ENCODE measurements around the gene C11orf98. TPM values are rescaled to one million over a fixed set of nuclear protein-coding genes. Genes with fewer than 3 reads are reported as not detected.

The C11orf98 gene
- total RNA-seq, 1 donor from 2014 or later = 60.1 TPM

DNA sequence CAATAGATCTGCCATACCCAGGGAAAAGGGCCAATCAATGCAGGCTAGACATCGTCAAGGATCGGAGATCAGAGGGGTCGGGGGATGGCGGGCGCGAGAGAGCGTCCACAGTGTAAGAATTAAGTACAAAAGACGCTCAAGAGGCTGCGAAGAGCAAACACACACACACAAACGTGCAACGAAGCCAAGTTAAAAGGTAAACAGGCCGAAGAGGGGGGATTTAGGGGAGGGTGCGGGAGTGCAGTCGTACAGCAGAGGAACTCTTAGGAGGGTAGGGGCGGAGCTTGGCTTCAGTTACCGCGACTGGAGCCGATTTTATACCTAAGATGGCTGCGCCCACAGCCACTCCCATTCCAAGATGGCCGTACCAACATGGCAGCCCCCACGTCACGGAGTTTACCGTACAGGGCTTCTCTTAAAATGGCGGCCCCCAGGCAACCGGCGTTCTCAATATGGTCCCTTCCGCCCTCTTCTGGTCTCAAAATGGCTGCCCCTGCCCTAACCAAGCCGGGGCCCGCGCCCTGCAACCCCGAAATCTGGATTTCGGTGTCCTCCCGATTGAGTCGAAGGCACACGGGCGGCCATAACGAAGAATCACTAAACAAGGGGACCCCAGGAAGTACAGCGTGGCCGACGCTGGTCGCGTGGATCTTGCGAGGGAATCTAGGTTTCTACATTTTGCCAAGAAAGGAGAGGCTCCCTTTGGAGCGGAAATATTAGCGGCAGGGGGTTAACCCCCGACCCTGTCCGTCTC, 44.4 kb upstream of the C11orf98 start:
- peak overlapping the region; percentile 92 for H3K4me3 Mint-ChIP-seq (ENCODE audit: unreplicated experiment)
- H3K9me3 Mint-ChIP-seq (ENCODE audit: unreplicated experiment) = no peaks in the 10 kb centered on the region
- peak; percentile 88 for DNase-seq (ENCODE audit: low spot score)
- TF ChIP-seq, protein P1, sequence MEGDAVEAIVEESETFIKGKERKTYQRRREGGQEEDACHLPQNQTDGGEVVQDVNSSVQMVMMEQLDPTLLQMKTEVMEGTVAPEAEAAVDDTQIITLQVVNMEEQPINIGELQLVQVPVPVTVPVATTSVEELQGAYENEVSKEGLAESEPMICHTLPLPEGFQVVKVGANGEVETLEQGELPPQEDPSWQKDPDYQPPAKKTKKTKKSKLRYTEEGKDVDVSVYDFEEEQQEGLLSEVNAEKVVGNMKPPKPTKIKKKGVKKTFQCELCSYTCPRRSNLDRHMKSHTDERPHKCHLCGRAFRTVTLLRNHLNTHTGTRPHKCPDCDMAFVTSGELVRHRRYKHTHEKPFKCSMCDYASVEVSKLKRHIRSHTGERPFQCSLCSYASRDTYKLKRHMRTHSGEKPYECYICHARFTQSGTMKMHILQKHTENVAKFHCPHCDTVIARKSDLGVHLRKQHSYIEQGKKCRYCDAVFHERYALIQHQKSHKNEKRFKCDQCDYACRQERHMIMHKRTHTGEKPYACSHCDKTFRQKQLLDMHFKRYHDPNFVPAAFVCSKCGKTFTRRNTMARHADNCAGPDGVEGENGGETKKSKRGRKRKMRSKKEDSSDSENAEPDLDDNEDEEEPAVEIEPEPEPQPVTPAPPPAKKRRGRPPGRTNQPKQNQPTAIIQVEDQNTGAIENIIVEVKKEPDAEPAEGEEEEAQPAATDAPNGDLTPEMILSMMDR (IDR thresholded peaks at IDR 0.05; ENCODE audit: unreplicated experiment) = no peak
- H3K27ac Mint-ChIP-seq (ENCODE audit: unreplicated experiment) = peak overlapping the region; percentile 97
- peaks cover 9% of the 10 kb centered on the region for H3K27me3 Mint-ChIP-seq (ENCODE audit: unreplicated experiment)
- peaks cover 28% of the 10 kb centered on the region for H3K4me1 Mint-ChIP-seq (ENCODE audit: unreplicated experiment)
- H3K36me3 Mint-ChIP-seq (ENCODE audit: low read depth, unreplicated experiment) = peaks cover 28% of the 10 kb centered on the region

DNA sequence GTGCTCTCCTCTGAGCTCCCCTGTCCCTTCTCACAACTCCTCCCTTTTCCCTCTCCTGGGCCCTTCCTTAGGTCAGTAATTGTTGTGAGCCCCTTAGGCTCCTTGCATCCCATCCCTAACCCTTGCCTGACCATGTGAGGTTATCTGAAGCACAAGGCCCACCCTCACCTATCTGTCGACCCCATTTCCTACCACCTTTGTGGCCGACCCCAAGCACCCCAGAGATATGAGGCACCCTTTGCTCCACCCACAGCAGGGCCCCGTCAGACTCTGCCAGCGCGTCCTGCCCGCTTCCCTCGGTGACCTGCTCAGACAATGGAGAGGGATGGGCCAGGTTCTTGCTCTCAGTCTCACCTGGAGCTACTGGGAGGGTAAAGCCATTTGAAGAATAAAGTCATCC, 43.8 kb upstream of the C11orf98 start:
- Mint-ChIP-seq H3K4me3 (ENCODE audit: unreplicated experiment) (peak overlapping the region; percentile 92), H3K36me3 (ENCODE audit: low read depth, unreplicated experiment) (peaks cover 25% of the 10 kb centered on the region), H3K4me1 (ENCODE audit: unreplicated experiment) (peaks cover 28% of the 10 kb centered on the region), H3K9me3 (ENCODE audit: unreplicated experiment) (no peaks in the 10 kb centered on the region), H3K27me3 (ENCODE audit: unreplicated experiment) (peaks cover 9% of the 10 kb centered on the region), H3K27ac (ENCODE audit: unreplicated experiment) (peak overlapping the region; percentile 97)
- TF ChIP-seq, protein P1 (IDR thresholded peaks at IDR 0.05; ENCODE audit: unreplicated experiment) = no peak
- DNase-seq (ENCODE audit: low spot score) = no peak

DNA sequence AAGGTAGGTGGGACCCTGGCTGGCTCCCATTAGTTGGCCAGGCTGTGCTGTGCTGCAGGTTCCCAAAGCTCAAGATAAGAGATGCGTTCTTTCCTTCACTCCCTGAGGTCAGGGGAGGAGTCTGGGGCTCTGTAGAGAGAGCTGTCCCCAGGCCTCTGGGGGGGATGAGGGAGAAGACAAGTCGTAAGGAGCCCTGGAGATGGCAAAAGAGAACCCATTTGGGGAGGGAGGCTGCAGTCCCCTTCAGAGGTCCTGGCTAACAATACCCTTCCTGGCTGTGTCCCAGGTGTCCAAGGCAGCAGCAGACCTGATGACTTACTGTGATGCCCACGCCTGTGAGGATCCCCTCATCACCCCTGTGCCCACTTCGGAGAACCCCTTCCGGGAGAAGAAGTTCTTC, 43.4 kb upstream of the C11orf98 start:
- Mint-ChIP-seq H3K4me1 (ENCODE audit: unreplicated experiment) (peaks cover 28% of the 10 kb centered on the region), H3K36me3 (ENCODE audit: low read depth, unreplicated experiment) (peaks cover 23% of the 10 kb centered on the region), H3K4me3 (ENCODE audit: unreplicated experiment) (peak overlapping the region; percentile 92), H3K27me3 (ENCODE audit: unreplicated experiment) (peaks cover 9% of the 10 kb centered on the region), H3K27ac (ENCODE audit: unreplicated experiment) (peak overlapping the region; percentile 97), H3K9me3 (ENCODE audit: unreplicated experiment) (no peaks in the 10 kb centered on the region)
- TF ChIP-seq, protein P1 (IDR thresholded peaks at IDR 0.05; ENCODE audit: unreplicated experiment) = no peak
- peak; percentile 8 for DNase-seq (ENCODE audit: low spot score)

DNA sequence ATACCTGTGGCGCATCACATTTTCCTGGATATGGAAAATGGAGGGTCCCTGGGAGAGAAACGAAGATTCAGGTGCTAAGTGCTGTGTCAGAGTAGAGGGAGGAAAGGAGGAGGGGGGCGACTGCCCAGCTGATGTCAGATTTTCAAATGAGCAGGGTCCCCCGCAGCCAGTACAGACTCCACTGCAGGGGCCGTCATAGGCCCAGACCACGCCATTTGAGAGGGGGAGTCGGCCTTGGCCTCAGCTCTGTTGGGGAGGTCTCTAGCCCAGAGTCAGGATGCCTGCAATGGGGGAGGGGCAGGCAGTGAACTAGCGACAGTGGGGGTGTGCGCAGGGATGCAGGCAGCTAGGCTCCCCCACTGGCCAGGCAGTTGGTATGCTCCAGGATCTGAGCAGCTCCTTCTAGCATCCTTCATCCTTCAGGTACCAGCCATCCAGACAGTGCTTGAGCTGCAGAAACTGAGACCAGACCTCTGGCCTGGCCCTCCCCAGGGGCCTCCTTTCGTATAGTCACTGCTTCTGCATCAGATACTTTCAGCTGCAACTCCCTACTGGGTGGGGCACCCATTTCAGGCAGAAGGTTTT, 42.4 kb upstream of the C11orf98 start, which contains the start of the genes BSCL2 and GNG3:
BSCL2 (minus strand) TSS at position 148 of the 585 bp plus-strand sequence. CDS start 229 bp downstream, outside the sequence.
GNG3 (plus strand) TSS at position 400 of the 585 bp plus-strand sequence. CDS start 620 bp downstream, outside the sequence.
- H3K9me3 Mint-ChIP-seq (ENCODE audit: unreplicated experiment) = no peaks in the 10 kb centered on the region
- peak within 1 kb of the TSS; percentile 89 for H3K27ac Mint-ChIP-seq (ENCODE audit: unreplicated experiment)
- H3K27me3 Mint-ChIP-seq (ENCODE audit: unreplicated experiment) = peaks cover 9% of the 10 kb centered on the region
- peaks cover 17% of the 10 kb centered on the region for H3K36me3 Mint-ChIP-seq (ENCODE audit: low read depth, unreplicated experiment)
- H3K4me3 Mint-ChIP-seq (ENCODE audit: unreplicated experiment) = peak within 1 kb of the TSS; percentile 92
- TF ChIP-seq, protein P1 (IDR thresholded peaks at IDR 0.05; ENCODE audit: unreplicated experiment) = no peak
- DNase-seq (ENCODE audit: low spot score) = peak; percentile 75
- peaks cover 28% of the 10 kb centered on the region for H3K4me1 Mint-ChIP-seq (ENCODE audit: unreplicated experiment)

DNA sequence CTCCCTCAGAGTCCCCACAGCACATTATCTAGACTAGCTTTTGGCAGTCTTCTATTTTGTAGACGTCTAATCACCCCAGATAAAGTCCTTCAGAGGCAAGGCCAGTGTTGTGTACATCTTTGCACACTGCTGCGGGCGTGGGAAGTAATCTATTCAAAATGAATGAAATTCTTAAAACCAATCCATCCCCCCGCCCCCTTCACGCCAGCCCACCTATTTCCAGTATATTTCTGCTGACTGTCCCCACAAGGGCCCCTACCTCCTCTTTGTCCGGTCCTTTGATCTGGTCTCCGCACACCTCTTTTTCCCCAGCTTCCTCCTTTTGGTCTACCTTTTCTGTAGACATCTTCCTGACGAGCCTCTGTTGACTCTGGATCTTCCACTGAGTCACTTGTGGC, 41.8 kb upstream of the C11orf98 start:
- Mint-ChIP-seq H3K4me3 (ENCODE audit: unreplicated experiment) (peak overlapping the region; percentile 92), H3K36me3 (ENCODE audit: low read depth, unreplicated experiment) (peaks cover 17% of the 10 kb centered on the region), H3K27me3 (ENCODE audit: unreplicated experiment) (peaks cover 9% of the 10 kb centered on the region), H3K27ac (ENCODE audit: unreplicated experiment) (peak overlapping the region; percentile 89), H3K4me1 (ENCODE audit: unreplicated experiment) (peaks cover 28% of the 10 kb centered on the region), H3K9me3 (ENCODE audit: unreplicated experiment) (no peaks in the 10 kb centered on the region)
- TF ChIP-seq, protein P1 (IDR thresholded peaks at IDR 0.05; ENCODE audit: unreplicated experiment) = no peak
- no peak for DNase-seq (ENCODE audit: low spot score)

All from endothelial cell (in vitro differentiated cells).